Germinal center (tissue), 1 donor: ENCODE results near the gene CCDC97.
"Not testable (repeated sequence)": the region's sequence is repeated elsewhere in the genome, so short reads cannot be mapped to it uniquely, and the experiment has no call there.

Experiments used
- DNase-seq: peaks from one replicate; pipeline ENCODE4 v3.0.0; 2012; ENCODE audit warnings: mixed read lengths, low spot score

The CCDC97 gene

DNA sequence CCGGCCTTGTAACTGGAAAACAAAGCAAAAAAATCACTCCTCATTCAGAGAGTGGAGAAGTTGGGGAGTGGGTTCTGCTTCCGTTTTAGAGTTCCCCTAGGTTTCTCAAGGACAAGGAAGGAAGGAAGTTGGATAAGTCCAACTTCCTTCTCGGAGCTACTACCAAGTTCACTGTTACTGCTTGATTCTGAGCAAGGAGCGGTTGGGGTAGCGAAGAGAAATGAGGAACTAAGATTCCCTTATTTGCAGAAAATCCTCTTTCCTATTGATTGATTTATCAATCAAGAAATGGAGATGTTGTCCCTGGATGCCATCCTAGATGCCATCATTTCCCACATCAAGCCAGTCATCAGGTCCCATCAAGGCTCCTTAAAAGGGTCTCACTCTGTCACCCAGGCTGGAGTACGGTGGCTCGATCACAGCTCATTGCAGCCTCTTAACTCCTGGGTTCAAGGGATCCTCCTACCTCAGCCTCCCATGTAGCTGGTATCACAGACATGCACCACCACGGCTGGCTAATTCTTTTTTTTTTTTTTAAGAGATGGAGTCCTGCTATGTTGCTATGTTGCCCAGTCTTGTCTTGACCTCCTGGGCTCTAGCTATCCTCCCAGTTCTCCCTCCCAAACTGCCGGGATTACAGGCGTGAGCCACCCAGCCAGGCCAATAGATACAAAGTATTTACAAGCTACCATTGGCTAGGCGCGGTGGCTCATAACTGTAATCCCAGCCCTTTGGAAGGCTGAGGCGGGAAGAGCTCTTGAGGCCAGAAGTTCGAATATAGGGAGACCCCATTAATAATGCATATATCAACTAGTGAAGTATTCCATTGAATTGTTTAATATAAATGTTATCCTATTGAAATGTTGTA lies 54.8 kb downstream of the CCDC97 start:
- no peak for DNase-seq

DNA sequence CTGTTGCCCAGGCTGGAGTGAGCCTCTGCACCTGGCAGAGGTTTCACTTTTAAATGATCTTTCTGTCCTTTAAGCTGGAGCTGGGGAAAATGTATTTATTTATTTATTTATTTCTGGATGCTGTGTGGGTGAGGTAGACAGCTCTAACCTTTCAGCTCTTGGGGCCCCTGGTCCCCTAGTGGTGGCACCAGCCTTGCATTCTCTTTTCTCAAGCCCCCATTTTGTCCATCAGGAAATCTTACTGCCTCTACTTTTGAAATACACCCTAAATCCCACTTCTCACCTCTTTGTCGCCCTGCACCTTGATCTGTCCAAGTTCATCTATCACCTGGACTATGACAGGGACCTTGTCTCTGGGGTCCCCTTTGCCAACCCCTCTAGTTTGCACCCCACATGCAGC lies 56.1 kb downstream of the CCDC97 start:
- peak; percentile 47 for DNase-seq

- DNase-seq: no peak
These were observed 57.9 kb downstream of the CCDC97 start for GRCh38 chr19:41367848-41368301.

- DNase-seq: no peak
These were observed 59.8 kb downstream of the CCDC97 start for GRCh38 chr19:41369769-41370168.

DNA sequence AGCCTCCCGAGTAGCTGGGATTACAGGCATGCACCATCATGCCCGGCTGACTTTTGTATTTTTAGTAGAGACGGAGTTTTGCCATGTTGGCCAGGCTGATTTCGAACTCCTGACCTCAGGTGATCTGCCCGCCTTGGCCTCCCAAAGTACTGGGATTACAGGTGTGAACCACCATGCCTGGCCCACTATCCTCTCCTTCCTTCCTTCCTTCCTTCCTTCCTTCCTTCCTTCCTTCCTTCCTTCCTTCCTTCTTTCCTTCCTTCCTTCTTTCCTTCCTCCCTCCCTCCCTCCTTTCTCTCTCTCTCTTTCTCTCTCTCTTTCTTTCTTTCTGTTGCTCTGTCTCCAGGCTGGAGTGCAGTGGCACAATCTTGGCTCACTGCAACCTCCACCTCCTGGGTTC lies 61.1 kb downstream of the CCDC97 start:
- not testable (repeated sequence) for DNase-seq

DNA sequence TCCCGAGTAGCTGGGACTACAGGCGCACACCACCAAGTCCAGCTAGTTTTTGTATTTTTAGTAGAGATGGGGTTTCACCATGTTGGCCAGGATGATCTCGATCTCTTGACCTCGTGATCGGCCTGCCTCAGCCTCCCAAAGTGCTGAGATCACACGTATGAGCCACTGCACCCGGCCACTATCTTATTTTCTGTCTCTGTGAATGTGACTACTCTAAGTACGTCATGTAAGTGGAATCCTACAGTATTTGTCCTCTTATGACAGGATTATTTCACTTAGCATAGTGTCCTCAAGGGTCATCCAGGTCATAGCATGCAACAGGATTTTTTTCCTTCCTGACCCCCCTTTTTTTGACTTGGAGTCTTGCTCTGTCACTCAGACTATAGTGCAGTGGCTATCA lies 61.6 kb downstream of the CCDC97 start:
- no peak for DNase-seq

DNA sequence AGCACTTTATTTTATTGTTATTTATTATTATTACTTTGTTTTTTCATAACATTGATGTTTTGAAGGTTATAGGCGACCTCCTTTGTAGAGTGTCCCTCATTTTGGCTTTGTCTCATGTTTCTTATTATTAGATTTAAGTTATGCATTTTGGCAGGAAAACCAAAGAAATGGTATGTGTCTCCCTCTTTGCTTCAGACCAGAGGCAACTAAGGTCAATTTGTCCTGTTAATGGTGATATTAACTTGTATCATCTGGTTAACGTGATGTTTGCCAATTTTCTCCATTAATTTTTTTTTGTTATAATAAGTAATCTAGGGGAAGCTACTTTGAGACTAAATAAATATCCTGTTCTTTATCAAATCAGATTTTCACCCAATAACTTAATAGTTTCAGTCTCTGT lies 62.5 kb downstream of the CCDC97 start:
- DNase-seq: no peak

GRCh38 chr19:41373993-41374392 lies 64.0 kb downstream of the CCDC97 start:
- no peak for DNase-seq
